Esophagus muscularis mucosa (tissue), 4 donors: ENCODE measurements around the gene MYPN.

Experiments
- EP300 ChIP-seq: sonication (generic); formaldehyde crosslinking; IDR thresholded peaks from one replicate; pipeline ENCODE4 v1.6.1; 2017; ENCODE audit warnings: antibody characterized with exemption
- POLR2A ChIP-seq: fragments of 450-650 bp; IDR thresholded peaks from one replicate; pipeline ENCODE4 v1.6.1; 2017; ENCODE audit warnings: antibody characterized with exemption, moderate library complexity, mild to moderate bottlenecking, low read depth
- POLR2AphosphoS5 ChIP-seq, 2 donors: sonication (generic); formaldehyde crosslinking; IDR thresholded peaks; one replicate each; pipeline ENCODE4 v1.6.1; 2017; ENCODE audit warnings: antibody characterized with exemption in 2 of 2
- TF ChIP-seq, protein P1 (sequence below), 3 experiments: fragments of 200-600 bp in 2 of 3; fragments of 450-650 bp in 1 of 3; sonication (generic) in 2 of 3; IDR thresholded peaks; one replicate each; pipeline ENCODE4 v1.5.1; 2017 to 2019; ENCODE audit warnings: antibody characterized with exemption in 3 of 3, mild to moderate bottlenecking in 2 of 3, moderate library complexity in 1 of 3

GRCh38 chr10:68251151-68251550 is 141.9 kb downstream of the MYPN start:
- TF ChIP-seq, protein P1, sequence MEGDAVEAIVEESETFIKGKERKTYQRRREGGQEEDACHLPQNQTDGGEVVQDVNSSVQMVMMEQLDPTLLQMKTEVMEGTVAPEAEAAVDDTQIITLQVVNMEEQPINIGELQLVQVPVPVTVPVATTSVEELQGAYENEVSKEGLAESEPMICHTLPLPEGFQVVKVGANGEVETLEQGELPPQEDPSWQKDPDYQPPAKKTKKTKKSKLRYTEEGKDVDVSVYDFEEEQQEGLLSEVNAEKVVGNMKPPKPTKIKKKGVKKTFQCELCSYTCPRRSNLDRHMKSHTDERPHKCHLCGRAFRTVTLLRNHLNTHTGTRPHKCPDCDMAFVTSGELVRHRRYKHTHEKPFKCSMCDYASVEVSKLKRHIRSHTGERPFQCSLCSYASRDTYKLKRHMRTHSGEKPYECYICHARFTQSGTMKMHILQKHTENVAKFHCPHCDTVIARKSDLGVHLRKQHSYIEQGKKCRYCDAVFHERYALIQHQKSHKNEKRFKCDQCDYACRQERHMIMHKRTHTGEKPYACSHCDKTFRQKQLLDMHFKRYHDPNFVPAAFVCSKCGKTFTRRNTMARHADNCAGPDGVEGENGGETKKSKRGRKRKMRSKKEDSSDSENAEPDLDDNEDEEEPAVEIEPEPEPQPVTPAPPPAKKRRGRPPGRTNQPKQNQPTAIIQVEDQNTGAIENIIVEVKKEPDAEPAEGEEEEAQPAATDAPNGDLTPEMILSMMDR (IDR thresholded peaks at IDR 0.05) = no peak
- no peak for TF ChIP-seq POLR2A
- no peak for TF ChIP-seq EP300
- TF ChIP-seq POLR2AphosphoS5 (IDR thresholded peaks at IDR 0.05) = no peak
